Epithelial cell of esophagus (primary cell): ENCODE measurements around the gene LPP.
A peak's percentile ranks its signal among the peaks of the same experiment; 100 is the strongest.

Experiments used
- DNase-seq: peaks from one replicate; pipeline ENCODE4 v3.0.0; 2010; ENCODE audit warnings: low read depth
- H3K4me3 ChIP-seq: 2 replicates; pipeline ENCODE4 v1.5.1; 2011; ENCODE audit warnings: mild to moderate bottlenecking, low read length, control low read depth
- TF ChIP-seq, protein P1 (sequence below): IDR thresholded peaks from 2 replicates; pipeline ENCODE4 v1.5.1; 2011; ENCODE audit warnings: low read depth, mild to moderate bottlenecking, low read length, control low read depth, inconsistent platforms; ENCODE audit not compliant: insufficient read depth; ENCODE audit errors: missing control alignments

LPP gene

DNA sequence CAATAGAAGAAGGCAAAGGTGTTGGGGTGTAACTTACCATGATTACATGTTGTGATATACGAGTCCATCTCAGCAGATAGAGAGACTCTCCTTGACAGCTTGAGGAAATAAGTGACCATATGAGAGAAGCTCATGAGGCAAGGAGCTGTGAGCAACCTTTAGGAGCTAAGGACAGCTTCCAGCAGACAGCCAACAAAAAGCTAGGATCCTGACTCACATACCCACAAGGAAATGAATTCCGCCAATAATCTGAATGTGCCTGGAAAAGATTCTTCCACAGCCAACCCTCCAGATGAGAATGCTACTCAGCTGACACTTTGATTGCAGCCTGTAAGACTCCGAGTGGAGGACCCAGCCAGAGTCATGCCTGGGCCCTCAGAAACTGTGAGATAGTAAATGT, 678.2 kb downstream of the LPP start:
- DNase-seq = peak; percentile 58
- TF ChIP-seq, protein P1, sequence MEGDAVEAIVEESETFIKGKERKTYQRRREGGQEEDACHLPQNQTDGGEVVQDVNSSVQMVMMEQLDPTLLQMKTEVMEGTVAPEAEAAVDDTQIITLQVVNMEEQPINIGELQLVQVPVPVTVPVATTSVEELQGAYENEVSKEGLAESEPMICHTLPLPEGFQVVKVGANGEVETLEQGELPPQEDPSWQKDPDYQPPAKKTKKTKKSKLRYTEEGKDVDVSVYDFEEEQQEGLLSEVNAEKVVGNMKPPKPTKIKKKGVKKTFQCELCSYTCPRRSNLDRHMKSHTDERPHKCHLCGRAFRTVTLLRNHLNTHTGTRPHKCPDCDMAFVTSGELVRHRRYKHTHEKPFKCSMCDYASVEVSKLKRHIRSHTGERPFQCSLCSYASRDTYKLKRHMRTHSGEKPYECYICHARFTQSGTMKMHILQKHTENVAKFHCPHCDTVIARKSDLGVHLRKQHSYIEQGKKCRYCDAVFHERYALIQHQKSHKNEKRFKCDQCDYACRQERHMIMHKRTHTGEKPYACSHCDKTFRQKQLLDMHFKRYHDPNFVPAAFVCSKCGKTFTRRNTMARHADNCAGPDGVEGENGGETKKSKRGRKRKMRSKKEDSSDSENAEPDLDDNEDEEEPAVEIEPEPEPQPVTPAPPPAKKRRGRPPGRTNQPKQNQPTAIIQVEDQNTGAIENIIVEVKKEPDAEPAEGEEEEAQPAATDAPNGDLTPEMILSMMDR = no peak
- H3K4me3 ChIP-seq = no peak overlapping the region

DNA sequence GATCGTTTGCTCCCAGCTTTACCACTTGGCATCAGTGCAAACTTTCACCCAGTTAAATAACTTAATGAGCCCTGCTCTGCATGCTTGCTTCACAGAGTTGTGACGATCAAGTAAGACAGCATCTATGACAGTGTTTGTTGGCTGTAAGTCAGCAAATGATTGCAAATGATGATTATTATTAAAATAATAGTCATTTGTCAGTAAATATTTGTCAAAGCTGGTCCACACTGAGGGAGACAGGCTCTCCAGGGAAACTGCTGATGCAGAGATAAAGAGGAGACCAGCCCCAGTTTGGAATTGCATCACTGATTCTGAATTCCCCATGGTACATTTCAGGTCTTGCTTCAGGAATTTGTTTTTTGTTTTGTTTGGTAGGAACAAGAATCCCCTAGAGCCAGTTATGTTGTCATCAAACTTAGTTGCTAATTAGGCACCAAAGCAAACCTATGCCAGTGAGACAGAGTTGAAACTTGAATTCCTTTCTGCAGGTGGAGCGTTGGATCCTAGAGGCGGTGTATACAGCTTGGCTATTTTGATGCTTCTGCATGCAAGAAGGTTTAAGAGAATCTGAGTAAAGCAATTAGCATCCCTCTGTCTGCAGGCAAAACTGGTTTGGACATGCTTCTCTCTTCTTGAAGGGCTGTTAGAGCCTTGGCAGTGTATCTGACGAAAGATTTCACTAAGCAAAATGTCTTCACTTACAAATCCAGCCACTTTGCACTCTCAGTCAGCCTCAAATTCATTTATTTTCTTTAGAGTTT, 679.2 kb downstream of the LPP start:
- no peak overlapping the region for H3K4me3 ChIP-seq
- TF ChIP-seq, protein P1 = peak; percentile 65
- peak; percentile 99 for DNase-seq

DNA sequence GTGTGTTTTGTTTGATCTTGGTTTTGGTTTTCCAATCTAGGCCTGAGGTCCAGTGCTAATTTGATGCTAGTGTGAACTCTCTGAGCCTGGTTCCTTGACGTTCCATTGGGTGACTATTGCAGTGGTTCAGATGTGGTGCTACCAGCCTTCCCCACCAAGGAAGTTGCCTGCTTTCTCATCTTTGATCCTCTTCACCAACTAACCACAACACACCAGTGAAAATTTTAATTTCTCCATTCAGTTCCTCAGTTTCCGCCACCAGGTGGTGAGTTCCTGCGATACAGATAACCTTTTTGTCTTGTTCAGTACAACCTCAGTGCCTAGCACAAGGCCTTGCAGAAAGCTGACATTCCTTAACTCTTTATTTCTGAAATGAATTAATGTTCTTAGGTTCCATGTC, 680.4 kb downstream of the LPP start:
- H3K4me3 ChIP-seq = no peak overlapping the region
- DNase-seq = no peak
- TF ChIP-seq, protein P1 = no peak

DNA sequence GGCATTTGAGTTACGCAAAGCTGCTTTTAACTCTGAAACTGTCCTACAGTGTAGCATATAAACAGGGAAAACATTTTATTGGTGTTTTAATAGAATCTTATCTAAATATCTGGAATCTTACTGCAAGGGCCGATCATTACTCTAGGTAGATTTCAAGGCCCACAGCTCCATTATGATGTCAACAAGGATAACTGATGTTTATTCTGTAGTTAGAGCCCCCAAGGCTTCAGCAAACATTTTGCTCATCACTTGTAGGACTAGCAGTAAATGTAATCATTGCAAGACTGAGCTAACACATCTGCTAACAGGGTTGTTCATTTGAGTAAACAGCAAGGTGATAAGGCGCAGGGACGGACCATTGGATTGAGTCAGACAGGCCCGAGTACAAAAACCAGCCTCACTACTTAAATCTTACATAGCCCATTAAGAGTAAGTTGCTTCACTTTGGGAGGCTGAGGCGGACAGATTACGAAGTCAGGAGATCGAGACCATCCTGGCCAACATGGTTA, 685.3 kb downstream of the LPP start:
- no peak for DNase-seq
- TF ChIP-seq, protein P1 = no peak

DNA sequence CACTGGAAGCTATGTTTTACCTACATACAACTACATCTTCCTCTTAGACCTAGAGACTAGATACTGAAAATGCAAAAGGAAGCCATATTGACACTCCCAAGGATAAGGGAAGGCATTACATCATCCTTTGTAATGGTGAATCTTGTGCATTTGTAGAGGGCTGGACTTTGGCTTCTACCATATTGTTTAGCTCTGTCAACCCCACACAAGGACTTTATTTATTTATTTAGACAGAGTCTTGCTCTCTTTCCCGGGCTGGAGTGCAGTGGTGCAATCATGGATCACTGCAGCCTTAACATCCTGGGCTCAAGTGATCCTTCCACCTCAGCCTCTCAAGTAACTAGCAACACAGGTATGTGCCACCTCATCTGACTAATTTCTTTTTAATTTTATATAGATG, 686.3 kb downstream of the LPP start:
- H3K4me3 ChIP-seq = no peak overlapping the region
- no peak for DNase-seq
- TF ChIP-seq, protein P1 = no peak

More for the DNA sequence above, 685.3 kb downstream of the LPP start:
- no peak overlapping the region for H3K4me3 ChIP-seq

DNA sequence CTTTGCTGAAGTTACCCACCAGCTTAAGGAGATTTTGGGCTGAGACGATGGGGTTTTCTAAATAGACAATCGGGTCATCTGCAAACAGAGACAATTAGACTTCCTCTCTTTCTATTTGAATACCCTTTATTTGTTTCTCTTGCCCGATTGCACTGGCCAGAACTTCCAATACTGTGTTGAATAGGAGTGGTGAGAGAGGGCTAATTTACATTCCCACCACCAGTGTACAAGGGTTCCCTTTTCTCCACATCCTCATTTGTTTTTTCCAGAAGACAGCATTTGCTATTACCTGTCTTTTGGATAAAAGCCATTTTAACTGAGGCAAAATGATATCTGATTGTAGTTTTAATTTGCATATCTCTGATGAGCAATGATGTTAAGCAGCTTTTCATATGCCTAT, 687.9 kb downstream of the LPP start:
- no peak for DNase-seq
- no peak overlapping the region for H3K4me3 ChIP-seq
- TF ChIP-seq, protein P1 = no peak

DNA sequence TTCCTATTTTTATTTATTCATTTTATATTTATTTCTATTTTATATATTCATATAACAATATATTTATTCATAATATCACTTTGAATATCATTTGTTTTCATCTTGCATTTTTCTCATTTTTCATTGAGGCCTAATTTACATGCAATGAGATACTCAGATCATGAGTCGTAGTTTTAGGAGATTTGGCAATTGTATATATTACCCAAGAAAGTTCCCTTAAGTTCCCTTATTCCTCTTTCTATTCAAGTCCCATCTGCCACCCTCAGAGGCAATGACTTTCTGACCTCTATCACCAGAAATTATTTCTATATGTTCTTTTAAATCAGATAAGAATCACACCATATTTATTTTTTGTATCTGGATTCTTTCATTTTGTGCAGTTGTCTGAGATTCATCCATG, 688.7 kb downstream of the LPP start:
- TF ChIP-seq, protein P1 = no peak
- peak; percentile 62 for DNase-seq
- no peak overlapping the region for H3K4me3 ChIP-seq
